Measurements from ENCODE around the gene SHH.

- TF ChIP-seq CTCF (IDR thresholded peaks at IDR 0.05) (no peak), POLR2A (IDR thresholded peaks at IDR 0.05) (no peak)
These were observed 10.0 kb downstream of the SHH start for GRCh38 chr7:155802291-155802690.

All from testis (tissue), 2 donors.